ES-I3 (cell line): ENCODE data around the gene CCDC167.

Experiments
- H3K36me3 ChIP-seq: 2 replicates; pipeline ENCODE4 v1.6.1; 2013; ENCODE audit warnings: mild to moderate bottlenecking, low read length, control low read depth, moderate library complexity; ENCODE audit not compliant: insufficient read depth
- H3K4me1 ChIP-seq: 2 replicates; pipeline ENCODE4 v1.6.1; 2013; ENCODE audit warnings: mild to moderate bottlenecking, control low read depth, low read length; ENCODE audit not compliant: insufficient read depth
- H3K9ac ChIP-seq: 2 replicates; pipeline ENCODE4 v1.6.1; 2013; ENCODE audit warnings: low read depth, mild to moderate bottlenecking, low read length, moderate library complexity
- H3K9me3 ChIP-seq: 2 replicates; pipeline ENCODE4 v1.6.1; 2013; ENCODE audit warnings: mild to moderate bottlenecking, low read length, moderate library complexity; ENCODE audit not compliant: control insufficient read depth, insufficient read depth

The CCDC167 gene

GRCh38 chr6:37492991-37493660, 6.6 kb downstream of the CCDC167 start:
- Histone ChIP-seq H3K36me3 (no peaks in the 10 kb centered on the region), H3K9ac (no peak overlapping the region), H3K9me3 (no peaks in the 10 kb centered on the region), H3K4me1 (peaks cover 28% of the 10 kb centered on the region)

DNA sequence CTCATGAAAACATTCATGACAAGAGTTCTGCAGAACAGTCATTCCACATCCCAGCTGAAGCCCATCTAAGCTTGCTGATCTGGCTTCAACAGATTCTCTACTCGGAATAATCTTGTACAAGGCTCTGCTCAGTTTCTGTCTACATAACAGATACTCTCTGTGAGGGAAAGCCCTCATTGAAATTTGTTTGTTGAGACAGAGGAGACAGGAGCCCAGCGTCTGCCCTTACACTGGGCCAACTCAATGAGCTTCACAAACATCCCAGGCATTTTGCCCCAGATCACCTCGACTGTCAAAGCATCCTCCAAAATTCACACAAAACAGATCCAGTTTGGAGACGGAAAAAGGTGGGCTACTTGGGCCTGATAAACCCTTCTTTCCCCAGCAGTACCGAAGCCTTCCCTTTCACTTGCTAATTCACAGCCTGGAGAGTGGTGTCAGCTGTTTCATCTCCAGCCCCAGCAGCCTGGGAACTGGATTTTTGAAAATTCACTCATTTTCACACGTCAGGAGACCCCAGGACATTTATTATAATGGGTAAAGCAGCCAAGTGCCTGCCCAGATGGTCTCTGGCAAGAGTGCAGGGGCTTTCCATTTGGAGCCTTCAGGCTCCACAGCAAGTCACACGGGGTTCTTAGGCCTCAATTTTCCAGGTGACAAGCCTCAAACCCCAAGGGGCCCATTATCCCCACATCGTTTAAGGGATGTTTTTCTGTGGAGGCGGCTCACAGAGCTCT, 7.3 kb downstream of the CCDC167 start:
- no peaks in the 10 kb centered on the region for H3K36me3 ChIP-seq
- no peak overlapping the region for H3K9ac ChIP-seq
- H3K9me3 ChIP-seq, result no peaks in the 10 kb centered on the region
- H3K4me1 ChIP-seq, result peaks cover 28% of the 10 kb centered on the region

DNA sequence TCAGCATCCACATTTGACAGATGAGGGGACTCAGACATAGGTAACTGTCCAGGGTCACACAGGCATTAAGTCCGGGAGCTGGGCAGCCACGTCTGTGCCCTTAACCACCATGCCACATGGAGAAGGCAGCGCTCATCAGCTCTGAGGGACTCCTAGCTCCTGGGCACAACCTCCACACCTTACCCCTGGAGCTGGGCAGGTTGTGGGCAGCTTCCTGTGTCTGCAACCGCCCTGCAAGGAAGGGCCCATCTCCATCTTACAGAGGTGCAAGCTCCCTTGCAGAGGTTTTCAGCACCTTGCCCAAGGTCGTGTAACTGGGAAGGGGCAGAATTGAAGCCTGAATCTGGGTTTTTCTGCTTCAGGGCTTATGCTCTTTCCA, 7.9 kb downstream of the CCDC167 start:
- no peaks in the 10 kb centered on the region for H3K9me3 ChIP-seq
- H3K4me1 ChIP-seq, result peaks cover 24% of the 10 kb centered on the region
- H3K36me3 ChIP-seq, result no peaks in the 10 kb centered on the region
- no peak overlapping the region for H3K9ac ChIP-seq

DNA sequence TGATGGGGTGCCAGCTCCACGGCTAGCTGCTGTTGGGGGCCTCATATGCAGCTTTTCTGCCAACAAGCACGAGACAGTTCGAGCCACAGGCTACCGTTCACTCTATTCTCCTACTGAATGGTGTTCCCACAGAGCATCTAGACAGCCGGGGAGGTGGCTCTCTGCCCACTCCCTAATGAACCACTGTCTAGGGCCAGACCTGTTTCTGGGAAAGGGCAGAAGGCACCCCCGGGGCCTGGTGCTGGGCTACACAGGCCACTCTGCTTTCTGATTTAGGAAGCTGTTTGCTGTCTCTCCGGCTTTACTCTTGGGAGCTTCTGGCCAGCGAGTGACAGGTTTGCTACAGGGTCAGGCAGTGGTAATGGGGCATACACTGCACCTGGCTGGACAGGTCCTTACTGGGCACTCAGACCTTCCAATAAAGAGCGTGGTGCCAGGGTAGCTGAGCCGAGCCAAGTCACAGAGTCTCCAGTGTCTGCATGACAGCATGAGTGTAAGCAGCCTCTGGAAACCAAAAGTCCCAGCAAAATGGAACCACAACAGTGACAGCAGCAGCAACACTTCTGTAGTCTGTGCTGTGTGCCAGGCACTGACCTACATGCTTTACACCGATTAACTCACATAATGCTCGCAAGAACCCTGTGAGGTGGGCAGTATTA, 8.4 kb downstream of the CCDC167 start:
- no peaks in the 10 kb centered on the region for H3K36me3 ChIP-seq
- H3K9ac ChIP-seq, result no peak overlapping the region
- peaks cover 24% of the 10 kb centered on the region for H3K4me1 ChIP-seq
- no peaks in the 10 kb centered on the region for H3K9me3 ChIP-seq

DNA sequence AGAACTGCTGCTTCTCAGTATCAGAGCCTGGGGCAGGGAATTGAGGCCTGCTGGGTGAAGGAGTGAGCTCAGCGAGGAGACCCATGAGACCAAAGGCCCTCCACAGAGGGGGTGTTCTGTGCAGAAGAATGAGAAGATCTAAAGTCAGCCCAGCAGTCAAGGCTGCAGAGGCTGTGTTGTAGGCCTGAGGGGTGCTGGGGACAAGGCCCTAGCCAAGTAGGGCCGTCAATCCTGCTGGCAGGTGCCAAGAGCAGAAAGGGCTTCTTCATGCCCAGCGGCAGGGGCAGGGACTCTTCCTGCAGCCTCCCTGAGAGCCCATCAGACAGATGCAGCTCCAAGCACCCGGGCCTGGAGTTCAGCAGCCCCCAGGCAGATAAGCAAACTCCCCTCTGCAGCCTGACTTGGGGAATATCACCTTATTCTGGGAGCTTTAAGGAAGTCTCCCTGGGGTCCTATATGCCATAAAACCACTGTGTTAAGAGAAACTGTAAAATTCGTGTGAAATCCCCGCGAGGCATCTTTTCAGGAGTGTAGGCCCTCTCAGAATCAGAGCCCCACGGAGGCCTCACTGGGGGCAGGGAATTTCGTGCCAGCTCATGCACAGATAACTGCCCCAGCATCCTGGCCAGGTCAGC, 9.0 kb downstream of the CCDC167 start:
- H3K9ac ChIP-seq, result no peak overlapping the region

GRCh38 chr6:37489697-37490336, 9.9 kb downstream of the CCDC167 start:
- Histone ChIP-seq H3K9ac (no peak overlapping the region), H3K4me1 (peaks cover 24% of the 10 kb centered on the region)

More for the DNA sequence above, 9.0 kb downstream of the CCDC167 start:
- peaks cover 24% of the 10 kb centered on the region for H3K4me1 ChIP-seq
- no peaks in the 10 kb centered on the region for H3K9me3 ChIP-seq
- H3K36me3 ChIP-seq, result no peaks in the 10 kb centered on the region

GRCh38 chr6:37488476-37488875, 11.2 kb downstream of the CCDC167 start:
- Histone ChIP-seq H3K9ac (no peak overlapping the region), H3K36me3 (no peaks in the 10 kb centered on the region), H3K4me1 (peaks cover 24% of the 10 kb centered on the region), H3K9me3 (no peaks in the 10 kb centered on the region)

More at GRCh38 chr6:37489697-37490336, 9.9 kb downstream of the CCDC167 start:
- Histone ChIP-seq H3K9me3 (no peaks in the 10 kb centered on the region), H3K36me3 (no peaks in the 10 kb centered on the region)

GRCh38 chr6:37487591-37488380, 11.9 kb downstream of the CCDC167 start:
- Histone ChIP-seq H3K36me3 (no peaks in the 10 kb centered on the region), H3K9me3 (no peaks in the 10 kb centered on the region), H3K4me1 (peaks cover 21% of the 10 kb centered on the region), H3K9ac (no peak overlapping the region)

DNA sequence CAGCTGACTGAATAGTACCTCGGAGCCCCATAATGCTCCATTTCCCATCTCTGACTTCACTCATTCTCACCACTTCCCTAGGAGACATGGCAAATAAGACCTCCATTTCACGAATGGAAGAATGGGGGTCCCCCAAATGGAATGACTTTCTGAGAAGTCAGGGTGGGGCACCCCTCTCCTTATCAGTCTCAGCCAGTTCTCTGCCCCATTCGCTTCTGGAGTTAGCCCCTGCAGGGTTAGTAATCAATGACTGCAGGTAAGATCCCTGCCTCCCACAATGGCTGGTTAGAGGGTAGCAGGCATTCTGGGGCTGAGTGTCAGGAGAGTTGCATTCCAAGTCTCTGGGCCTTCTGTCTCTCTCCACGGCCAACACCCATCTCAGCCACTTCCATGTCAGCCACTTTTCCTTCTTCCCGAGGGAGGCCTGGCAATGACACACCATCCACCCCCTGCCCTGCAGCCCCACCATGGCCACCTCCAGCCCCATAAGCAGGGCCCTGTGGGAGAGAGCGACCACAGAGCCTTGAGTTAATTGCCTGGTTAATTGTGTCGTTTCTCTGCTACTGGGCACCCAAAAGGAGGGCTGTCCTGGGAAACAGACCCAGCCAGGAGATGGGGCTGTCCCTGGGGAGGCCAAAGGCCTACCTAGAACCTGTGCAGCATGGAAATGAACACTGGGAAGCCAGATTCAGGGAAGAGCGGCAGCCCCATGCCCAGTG, 13.4 kb downstream of the CCDC167 start:
- Histone ChIP-seq H3K9me3 (no peaks in the 10 kb centered on the region), H3K36me3 (no peaks in the 10 kb centered on the region), H3K4me1 (peaks cover 16% of the 10 kb centered on the region), H3K9ac (no peak overlapping the region)

GRCh38 chr6:37485291-37485702, 14.4 kb downstream of the CCDC167 start:
- Histone ChIP-seq H3K4me1 (peaks cover 25% of the 10 kb centered on the region), H3K9ac (no peak overlapping the region), H3K9me3 (no peaks in the 10 kb centered on the region), H3K36me3 (no peaks in the 10 kb centered on the region)

- Histone ChIP-seq H3K9me3 (no peaks in the 10 kb centered on the region), H3K36me3 (no peaks in the 10 kb centered on the region; the same call in 1 of the 2 replicates), H3K9ac (no peak overlapping the region), H3K4me1 (peaks cover 21% of the 10 kb centered on the region)
These were observed 14.9 kb downstream of the CCDC167 start for GRCh38 chr6:37484786-37485170.

- Histone ChIP-seq H3K4me1 (peaks cover 15% of the 10 kb centered on the region), H3K9me3 (no peaks in the 10 kb centered on the region), H3K9ac (no peak overlapping the region), H3K36me3 (peaks cover 6% of the 10 kb centered on the region; the same call in 1 of the 2 replicates)
These were observed 15.5 kb downstream of the CCDC167 start for GRCh38 chr6:37483917-37484785.
